ENCODE measurements around the gene PXK.
"Not testable (repeated sequence)": the region's sequence is repeated elsewhere in the genome, so short reads cannot be mapped to it uniquely, and the experiment has no call there.

The PXK gene

GRCh38 chr3:58323529-58324390 lies 8.9 kb upstream of the PXK start:
- no peak for DNase-seq

DNA sequence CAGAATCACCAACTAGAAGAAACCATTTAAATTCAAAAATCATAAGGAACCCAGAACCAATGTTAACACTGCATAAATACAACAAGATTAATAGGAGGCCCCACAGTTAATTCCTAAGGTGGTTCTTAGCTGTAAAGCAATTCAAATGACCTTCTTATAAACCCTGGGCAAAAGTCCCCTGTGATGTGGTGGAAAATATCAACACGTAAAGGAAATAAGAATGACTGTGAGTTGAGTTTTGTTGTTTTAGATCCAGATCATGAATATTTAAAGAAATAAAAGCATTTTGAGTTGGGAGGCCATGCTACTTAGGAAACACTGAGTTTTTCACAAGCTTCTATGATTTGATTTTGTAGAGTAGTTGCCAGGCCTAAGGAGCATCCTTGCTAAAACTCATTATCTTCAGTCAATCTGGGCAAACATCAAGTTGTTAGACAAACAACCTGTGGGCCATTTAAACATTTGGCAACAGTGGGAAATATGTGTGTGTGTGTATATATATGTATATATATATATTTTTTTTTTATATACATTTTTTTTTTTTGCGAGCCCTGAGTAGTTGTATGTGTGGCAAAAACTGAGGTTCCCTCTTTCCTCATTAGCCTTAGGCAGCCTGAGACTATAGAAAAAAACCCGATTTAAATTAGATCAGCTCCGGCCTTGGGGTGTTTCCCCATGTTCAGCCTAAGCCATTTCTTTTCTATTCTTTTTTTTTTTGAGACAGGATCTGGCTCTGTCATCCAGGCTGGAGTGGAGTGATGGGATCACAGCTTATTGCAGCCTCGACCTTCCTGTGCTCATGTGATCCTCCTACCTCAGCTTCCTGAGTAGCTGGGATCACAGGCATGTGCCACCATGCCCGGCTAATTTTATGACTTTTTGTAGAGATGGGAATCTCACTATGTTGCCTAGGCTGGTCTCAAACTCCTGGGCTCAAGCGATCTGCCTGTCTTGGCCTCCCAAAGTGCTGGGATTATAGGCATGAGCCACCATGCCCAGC lies 8.0 kb upstream of the PXK start:
- no peak for DNase-seq

DNA sequence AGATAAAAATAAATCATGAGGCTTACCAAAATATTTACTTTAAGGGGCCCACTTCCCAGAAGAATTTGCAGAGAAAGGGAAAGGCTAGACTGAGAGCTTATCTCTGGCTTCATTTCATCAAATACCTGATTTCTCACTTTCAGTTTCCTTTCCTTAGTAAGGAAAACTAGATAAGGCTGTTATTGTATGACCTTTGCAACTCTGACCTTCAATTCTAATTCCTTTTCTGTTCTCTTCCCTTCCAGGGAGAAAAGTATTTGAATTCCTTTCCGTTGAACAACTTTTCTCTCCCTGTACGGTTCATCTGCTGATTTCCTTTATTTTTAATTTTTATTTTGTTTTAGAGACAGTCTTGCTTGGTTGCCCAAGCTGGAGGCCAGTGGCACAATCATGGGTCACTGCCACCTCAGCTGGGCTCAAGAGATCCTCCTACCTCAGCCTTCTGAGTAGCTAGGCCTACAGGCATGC lies 7.1 kb upstream of the PXK start:
- no peak for DNase-seq

DNA sequence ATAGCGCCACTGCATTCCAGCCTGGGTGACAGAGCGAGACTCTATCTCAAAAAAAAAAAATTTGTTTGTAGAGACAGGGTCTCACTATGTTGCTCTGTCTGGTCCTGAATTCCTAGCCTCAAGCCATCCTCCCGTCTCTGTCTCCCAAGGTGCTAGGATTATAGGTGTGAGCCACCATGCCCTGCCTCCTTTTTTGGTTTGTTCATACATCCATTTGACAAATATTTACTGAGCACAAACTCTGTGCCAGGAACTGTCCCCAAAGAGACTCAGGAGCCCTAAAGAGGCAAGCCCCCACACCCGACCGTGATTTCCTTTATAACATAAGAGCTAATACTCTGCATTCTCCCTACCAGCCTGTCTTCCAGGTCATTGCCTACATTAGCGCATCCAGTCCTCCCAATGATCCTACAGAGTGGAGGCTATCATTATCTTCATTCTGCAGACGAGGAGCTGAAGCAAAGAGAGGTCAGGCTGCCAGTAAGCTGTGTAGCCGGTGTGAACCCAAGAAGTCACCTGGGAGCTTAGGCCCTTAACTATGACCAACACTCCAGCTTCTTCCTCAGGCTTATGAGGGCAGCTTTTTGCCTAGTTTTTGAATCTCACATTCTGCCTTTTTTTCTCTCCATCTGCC lies 6.3 kb upstream of the PXK start:
- no peak for DNase-seq

DNA sequence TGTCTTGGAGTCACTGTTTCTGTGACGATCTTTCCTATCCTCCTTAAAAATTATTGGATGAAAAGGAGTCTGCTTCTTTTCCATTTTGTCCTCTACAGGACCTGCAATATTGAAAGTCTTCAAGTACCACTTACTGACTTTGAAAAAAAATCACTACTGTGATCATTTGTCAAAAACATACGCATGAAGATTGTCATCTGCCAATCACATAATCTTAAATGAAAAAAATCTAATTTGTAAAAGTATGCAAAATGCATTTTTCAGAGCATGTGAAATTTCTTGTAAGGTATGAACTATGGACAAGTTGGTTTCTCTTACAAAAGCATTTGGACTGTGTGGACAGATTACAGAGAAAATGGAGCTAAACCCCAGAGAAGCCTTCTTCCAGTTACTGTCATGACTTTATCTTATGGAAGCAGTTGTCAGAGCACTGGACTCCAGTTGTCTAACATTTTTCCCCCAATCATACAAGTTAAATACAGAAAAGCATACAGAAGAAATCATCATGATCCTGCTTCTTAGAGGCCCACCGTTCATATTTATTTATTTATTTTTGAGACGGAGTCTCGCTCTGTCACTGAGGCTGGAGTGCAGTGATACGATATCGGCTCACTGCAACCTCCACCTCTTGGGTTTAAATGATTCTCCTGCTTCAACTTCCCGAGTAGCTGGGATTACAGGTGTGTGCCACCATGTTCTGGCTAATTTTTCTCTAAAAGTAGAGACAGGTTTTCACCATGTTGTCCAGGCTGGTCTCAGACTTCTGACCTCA lies 3.4 kb upstream of the PXK start:
- DNase-seq, result no peak

GRCh38 chr3:58329922-58330413 lies 2.7 kb upstream of the PXK start:
- no peak for DNase-seq

DNA sequence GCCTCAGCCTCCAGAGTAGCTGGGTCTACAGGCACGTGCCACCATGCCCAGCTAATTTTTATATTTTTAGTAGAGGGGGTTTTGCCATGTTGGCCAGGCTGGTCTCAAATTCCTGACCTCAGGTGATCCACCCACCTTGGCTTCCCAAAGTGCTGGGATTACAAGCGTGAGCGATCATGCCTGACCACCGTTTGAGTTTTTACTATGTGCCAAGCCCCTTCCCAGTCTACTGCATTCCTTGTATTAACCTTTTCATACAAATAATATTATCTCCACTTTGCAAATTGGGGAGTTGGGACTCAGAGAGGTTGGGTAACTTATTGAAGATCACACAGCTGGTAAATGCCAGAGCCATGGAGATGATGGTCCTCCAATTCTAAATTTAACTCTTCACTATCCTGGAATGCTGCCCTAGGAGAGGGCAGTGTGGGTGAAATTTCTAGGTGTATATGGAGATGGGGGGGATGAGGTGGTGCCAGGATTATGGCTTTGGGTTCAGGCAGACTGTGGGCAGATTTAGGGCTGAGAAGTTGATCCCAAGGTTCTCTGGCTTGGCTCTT lies 1.0 kb upstream of the PXK start:
- DNase-seq, result no peak

GRCh38 chr3:58333206-58334012 lies 717 bp downstream of the PXK start:
- peak; percentile 65 for DNase-seq

DNA sequence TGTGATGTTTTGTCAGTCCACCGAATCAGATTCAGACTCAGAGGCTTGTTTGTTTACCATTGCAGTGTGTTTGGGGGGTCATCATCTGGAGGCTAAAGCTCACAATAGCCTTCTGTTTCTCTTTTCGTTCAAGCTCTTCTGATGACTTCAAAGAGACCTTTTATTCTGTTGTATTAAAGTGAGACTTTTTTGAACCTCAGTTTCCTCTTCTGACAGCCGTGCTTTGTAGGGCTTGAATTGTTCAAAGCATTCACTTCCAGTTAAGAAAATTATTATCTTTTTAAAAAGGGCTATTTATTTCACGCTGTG lies 1.3 kb downstream of the PXK start:
- no peak for DNase-seq

DNA sequence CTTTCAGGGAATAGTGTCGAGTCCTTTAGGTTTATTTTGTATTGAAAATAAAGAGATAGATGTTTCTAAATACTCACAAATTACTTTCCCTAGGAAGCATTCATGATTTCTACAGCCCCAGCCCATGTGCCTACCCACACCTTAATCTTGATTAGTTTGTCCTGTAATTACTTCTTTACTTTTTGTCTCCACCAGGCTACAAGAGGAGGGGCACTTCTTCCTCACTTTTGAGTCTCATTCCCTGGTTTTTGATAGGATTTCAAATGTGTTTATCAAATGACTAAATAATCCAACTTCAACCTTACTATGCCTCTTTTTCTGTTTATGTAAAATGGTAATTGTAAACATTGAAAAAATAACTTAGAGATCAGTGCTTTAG lies 1.8 kb downstream of the PXK start:
- no peak for DNase-seq

GRCh38 chr3:58335652-58335947 lies 2.9 kb downstream of the PXK start:
- DNase-seq, result no peak

DNA sequence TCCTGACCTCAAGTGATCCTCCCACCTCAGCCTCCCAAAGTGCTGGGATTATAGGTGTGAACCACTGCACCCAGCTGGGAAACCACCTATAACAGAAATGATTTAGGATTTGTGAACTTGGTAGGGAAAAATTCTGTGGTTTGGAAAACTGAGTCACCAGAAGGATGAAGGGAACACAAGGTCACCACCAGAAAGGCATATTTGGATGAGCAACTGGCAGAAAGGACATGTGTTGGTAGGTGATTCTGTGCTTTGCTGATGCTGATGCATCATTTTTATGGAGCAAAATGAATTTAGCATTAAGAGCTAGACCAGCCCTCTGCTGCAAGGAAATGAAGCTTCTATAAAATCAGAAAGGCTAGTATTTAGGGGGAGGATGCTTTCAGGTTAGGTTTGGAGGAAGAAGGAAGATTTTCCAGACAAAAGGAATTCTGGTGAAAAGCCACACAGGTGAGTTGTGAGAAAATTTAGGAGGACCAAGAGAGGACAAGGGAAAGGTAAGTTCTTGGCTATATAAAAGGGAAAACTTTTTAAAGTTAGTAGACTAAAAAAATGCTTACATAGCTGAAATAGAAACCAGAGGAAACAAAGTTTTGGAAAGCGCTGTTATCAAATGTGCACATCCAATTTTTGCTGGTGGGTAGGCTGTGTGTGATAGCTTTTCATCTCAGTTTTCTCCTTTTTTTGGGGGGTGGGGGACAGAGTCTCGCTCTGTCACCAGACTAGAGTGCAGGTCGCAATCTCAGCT lies 3.6 kb downstream of the PXK start:
- no peak for DNase-seq

GRCh38 chr3:58337190-58337589 lies 4.5 kb downstream of the PXK start:
- DNase-seq, result no peak

DNA sequence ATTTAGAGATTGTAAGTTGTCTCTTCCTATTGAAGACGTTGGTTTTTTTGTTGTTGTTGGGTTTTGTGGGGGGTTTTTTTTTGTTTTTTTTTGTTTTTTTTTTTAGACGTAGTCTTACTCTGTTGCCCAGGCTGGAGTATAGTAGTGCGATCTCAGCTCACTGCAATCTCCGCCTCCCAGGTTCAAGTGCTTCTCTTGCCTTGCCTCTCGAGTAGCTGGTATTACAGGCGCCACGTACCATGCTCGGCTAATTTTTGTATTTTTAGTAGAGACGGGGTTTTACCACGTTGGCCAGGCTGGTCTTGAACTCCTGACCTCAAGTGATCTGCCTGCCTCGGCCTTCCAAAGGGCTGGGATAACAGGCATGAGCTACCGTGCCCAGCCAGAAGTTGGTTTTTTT lies 6.5 kb downstream of the PXK start:
- not testable (repeated sequence) for DNase-seq

DNA sequence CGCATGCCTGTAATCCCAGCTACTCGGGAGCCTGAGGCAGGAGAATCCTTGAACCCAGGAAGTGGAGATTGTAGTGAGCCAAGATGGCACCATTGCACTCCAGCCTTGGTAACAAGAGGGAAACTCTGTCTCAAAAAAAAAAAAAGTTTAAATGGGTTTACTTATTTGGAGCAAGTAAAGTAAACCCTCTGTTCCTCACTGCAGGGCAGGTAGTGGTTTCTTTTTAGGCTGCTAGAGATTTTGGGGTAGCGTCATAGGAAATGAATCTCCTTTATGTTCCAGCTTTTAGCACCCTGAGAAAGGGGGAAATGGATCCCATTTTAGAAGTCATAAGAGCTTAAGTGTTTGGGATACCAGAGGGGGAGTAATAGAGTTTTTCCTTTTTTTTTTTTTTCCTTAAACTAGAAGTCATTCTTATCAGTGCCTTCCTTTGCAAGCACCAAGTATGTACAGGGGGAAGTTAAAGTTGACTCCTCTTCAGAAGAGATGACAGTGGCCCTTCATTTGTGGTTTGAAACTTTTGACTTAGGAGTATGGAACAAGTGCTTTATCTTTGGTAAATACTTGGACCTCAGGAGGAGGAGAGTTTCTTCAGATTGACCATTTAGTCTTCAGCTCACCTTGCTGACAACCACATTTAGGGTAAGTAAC lies 8.0 kb downstream of the PXK start:
- DNase-seq, result no peak

GRCh38 chr3:58341376-58341775 lies 8.7 kb downstream of the PXK start:
- DNase-seq, result no peak

DNA sequence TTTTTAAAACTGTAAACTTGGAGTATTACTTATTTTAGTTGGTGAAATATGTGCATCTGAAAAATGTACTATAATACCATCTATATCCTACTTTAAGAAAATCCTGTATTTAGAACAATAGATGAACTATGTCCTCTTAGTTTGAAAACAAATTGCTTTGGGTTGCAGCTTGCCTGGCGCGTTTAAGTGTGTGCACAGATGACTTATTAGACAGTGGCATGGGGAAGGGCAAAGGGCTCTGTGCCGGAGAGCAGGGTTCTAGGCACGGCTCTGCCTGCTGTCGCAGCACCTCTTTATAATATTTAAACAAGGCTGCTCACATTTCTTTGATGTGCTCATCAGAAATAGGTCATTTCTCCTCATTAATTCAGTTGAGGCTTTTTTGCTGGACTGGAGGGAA lies 10.0 kb downstream of the PXK start:
- no peak for DNase-seq

DNA sequence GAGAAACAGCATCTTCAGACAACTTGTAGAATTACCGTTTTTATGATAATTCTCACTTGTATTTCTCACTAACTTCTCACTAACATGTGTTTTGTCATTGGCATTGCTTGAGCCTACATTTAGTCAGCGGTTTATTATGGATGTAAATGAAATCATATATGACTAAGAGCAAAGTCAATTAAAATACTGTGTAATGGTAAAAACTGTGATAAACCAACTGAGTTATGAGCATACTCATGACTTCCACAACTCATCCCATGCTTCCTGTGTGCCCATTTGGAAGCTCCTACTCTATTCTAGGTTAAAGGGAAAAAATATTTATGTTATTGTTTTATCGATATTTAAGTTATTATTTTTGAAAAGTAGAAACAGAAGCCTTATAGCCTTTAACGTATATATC lies 12.8 kb downstream of the PXK start:
- no peak for DNase-seq

GRCh38 chr3:58346368-58346767 lies 13.7 kb downstream of the PXK start:
- no peak for DNase-seq

DNA sequence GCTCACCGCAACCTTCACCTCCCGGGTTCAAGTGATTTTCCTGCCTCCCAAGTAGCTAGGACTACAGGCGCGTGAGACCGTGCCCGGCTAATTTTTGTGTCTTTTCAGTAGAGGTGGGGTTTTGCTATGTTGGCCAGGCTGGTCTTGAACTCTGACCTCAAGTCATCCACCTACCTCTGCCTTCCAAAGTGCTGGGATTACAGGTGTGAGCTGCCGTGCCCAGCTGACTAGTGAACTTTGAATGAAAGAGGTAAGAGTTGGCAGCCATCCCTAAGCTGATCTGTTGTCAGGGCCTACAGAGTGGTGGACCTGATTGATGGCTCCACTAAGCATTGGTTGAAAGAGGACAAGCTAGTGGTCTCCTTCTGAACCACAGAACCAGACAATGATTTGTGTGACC lies 15.3 kb downstream of the PXK start:
- no peak for DNase-seq
